HEK293 (cell line): Measurements from ENCODE around the gene SCIMP.
A peak's percentile ranks its signal among the peaks of the same experiment; 100 is the strongest.

ENCODE experiments used
- CTCF ChIA-PET: fragments of 350-600 bp; formaldehyde crosslinking; extraction: SDS; loops from one replicate; lab custom pipeline; 2021; ENCODE audit warnings: antibody characterized with exemption; lab: Yijun Ruan, JAX
- POLR2A ChIA-PET: fragments of 300-600 bp; formaldehyde crosslinking; extraction: SDS; loops from one replicate; lab custom pipeline; 2020; ENCODE audit warnings: antibody characterized with exemption, inconsistent platforms; lab: Yijun Ruan, JAX
- H3K27ac ChIP-seq: fragments of 200-500 bp; sonication (Bioruptor generic); 2 replicates; pipeline ENCODE4 v1.5.1; 2014; ENCODE audit warnings: low read depth, low read length, control low read depth, inconsistent platforms; ENCODE audit errors: extremely low read depth
- H3K36me3 ChIP-seq, 2 experiments: fragments of 200-500 bp in 1 of 2; sonication (Bioruptor generic) in 1 of 2; 1 replicate in 1 of 2; 2 replicates in 1 of 2; pipeline ENCODE4 v1.5.1; 2014 to 2017; ENCODE audit warnings: inconsistent platforms in 2 of 2, low read length in 2 of 2; ENCODE audit not compliant: control insufficient read depth in 2 of 2, insufficient read depth in 1 of 2
- H3K4me1 ChIP-seq: fragments of 200-500 bp; sonication (Bioruptor generic); 2 replicates; pipeline ENCODE4 v1.5.1; 2014; ENCODE audit warnings: mild to moderate bottlenecking, low read length, inconsistent platforms; ENCODE audit not compliant: control insufficient read depth, insufficient read depth
- H3K4me3 ChIP-seq: 2 replicates; pipeline ENCODE4 v1.5.1; 2011; ENCODE audit warnings: low read depth, mild to moderate bottlenecking, control low read depth, low read length, moderate library complexity
- H3K9me3 ChIP-seq: fragments of 200-500 bp; sonication (Bioruptor generic); 2 replicates; pipeline ENCODE4 v1.5.1; 2014; ENCODE audit warnings: low read depth, low read length, inconsistent platforms; ENCODE audit not compliant: control insufficient read depth, insufficient read depth
- CTCF ChIP-seq: fragments of 450-650 bp; formaldehyde crosslinking; IDR thresholded peaks from 2 replicates; pipeline ENCODE4 v1.5.1; 2016; ENCODE audit warnings: missing biosample characterization, missing genetic modification characterization
- EGR2 ChIP-seq: fragments of 450-650 bp; formaldehyde crosslinking; IDR thresholded peaks from 2 replicates; pipeline ENCODE4 v1.5.1; 2016; ENCODE audit warnings: low read depth, missing biosample characterization, missing genetic modification characterization
- PRDM2 ChIP-seq: fragments of 450-650 bp; formaldehyde crosslinking; IDR thresholded peaks from 2 replicates; pipeline ENCODE4 v1.5.1; 2016; ENCODE audit warnings: missing biosample characterization, missing genetic modification characterization, borderline replicate concordance
- PRDM4 ChIP-seq: fragments of 450-650 bp; formaldehyde crosslinking; IDR thresholded peaks from 2 replicates; pipeline ENCODE4 v1.5.1; 2017; ENCODE audit warnings: missing biosample characterization, missing genetic modification characterization
- ZBTB17 ChIP-seq: fragments of 450-650 bp; formaldehyde crosslinking; IDR thresholded peaks from 2 replicates; pipeline ENCODE4 v1.5.1; 2016; ENCODE audit warnings: missing biosample characterization, missing genetic modification characterization
- ZFP37 ChIP-seq: fragments of 450-650 bp; formaldehyde crosslinking; IDR thresholded peaks from 2 replicates; pipeline ENCODE4 v1.5.1; 2016; ENCODE audit warnings: missing biosample characterization, missing genetic modification characterization
- ZNF2 ChIP-seq: fragments of 450-650 bp; formaldehyde crosslinking; IDR thresholded peaks from 2 replicates; pipeline ENCODE4 v1.5.1; 2016; ENCODE audit warnings: missing biosample characterization, missing genetic modification characterization
- ZNF366 ChIP-seq: fragments of 450-650 bp; formaldehyde crosslinking; conservative IDR thresholded peaks from 2 replicates; pipeline ENCODE4 v1.5.1; 2016; ENCODE audit warnings: missing biosample characterization, missing genetic modification characterization
- ZNF529 ChIP-seq: fragments of 450-650 bp; formaldehyde crosslinking; IDR thresholded peaks from 2 replicates; pipeline ENCODE4 v1.5.1; 2017; ENCODE audit warnings: missing genetic modification characterization, missing biosample characterization; ENCODE audit not compliant: insufficient replicate concordance
- ZNF548 ChIP-seq: fragments of 450-650 bp; formaldehyde crosslinking; IDR thresholded peaks from 2 replicates; pipeline ENCODE4 v1.5.1; 2016; ENCODE audit warnings: missing biosample characterization, missing genetic modification characterization
- ZNF585B ChIP-seq: fragments of 450-650 bp; formaldehyde crosslinking; IDR thresholded peaks from 2 replicates; pipeline ENCODE4 v1.5.1; 2016; ENCODE audit warnings: missing biosample characterization, missing genetic modification characterization
- ZNF596 ChIP-seq: fragments of 450-650 bp; IDR thresholded peaks from 2 replicates; pipeline ENCODE4 v1.5.0; 2018; ENCODE audit warnings: missing biosample characterization, mild to moderate bottlenecking, missing genetic modification characterization, moderate library complexity
- ZNF654 ChIP-seq: fragments of 450-650 bp; formaldehyde crosslinking; IDR thresholded peaks from 2 replicates; pipeline ENCODE4 v1.5.1; 2016; ENCODE audit warnings: low read depth, missing biosample characterization, missing genetic modification characterization
- TF ChIP-seq, protein P1 (sequence below): fragments of 450-650 bp; formaldehyde crosslinking; IDR thresholded peaks from 2 replicates; pipeline ENCODE4 v1.5.1; 2017; ENCODE audit warnings: missing biosample characterization, missing genetic modification characterization
- TF ChIP-seq, protein P2 (sequence below): fragments of 450-650 bp; formaldehyde crosslinking; IDR thresholded peaks from 2 replicates; pipeline ENCODE4 v1.5.1; 2016; ENCODE audit warnings: missing biosample characterization, missing genetic modification characterization

The SCIMP gene

DNA sequence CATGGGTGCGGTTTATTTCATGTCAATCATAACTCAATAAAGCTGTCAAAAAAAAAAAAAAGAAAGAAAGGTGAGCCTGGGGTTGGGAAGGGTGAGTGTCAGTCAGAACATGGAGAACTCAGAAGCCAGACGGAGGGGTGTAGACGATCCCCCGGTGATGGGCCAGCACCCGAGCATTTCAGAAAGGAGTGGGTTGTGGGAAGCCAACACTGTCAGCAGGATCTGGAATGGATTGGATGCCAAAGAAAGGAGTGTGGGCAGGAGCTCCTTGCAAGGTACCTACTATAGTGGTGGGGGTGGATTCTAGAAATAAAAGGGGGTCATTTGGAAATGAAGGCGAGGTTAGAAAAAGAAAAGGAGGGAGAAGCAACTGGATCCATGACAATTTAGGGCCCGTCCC is 19.8 kb upstream of the SCIMP start:
- H3K9me3 ChIP-seq: no peaks in the 10 kb centered on the region
- no peaks in the 10 kb centered on the region for H3K4me1 ChIP-seq
- no peaks in the 10 kb centered on the region for H3K36me3 ChIP-seq
- H3K4me3 ChIP-seq: no peak overlapping the region
- POLR2A ChIA-PET: no interaction called here
- H3K27ac ChIP-seq: no peak overlapping the region
- TF ChIP-seq EGR2: 0 out of 2 replicates have a peak, but pooled peaks have one; percentile 10
- TF ChIP-seq ZNF529 (tag by site-specific recombination): no peak
- CTCF ChIA-PET: interaction anchor here (0.5 to 1.7 kb wide), 4 partner anchors 14 to 287 kb away, joined by 3 to 6 read pairs (median 4); no protein-coding TSS in a partner anchor

DNA sequence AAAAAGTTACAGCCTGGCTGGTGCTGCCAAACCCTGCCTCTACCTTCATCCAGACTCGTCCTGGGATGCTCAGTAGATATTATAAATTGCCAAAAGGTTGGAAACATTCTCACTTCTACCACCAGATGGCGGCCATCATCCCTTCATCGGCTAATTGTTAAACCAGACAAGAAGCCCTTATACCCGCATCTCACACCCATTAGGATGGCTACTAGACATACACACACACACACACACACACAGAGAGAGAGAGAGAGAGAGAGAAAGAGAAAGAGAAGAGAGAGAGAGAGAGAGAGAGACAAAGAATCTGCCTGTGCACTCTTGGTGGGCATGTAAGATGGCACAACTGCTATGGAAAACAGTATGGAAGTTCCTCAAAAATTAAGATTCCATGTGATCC is 15.0 kb upstream of the SCIMP start:
- H3K4me1 ChIP-seq: no peaks in the 10 kb centered on the region
- TF ChIP-seq ZFP37 (no peak), ZNF548 (no peak), ZNF596 (peak; percentile 94), CTCF (tag by site-specific recombination) (peak; percentile 53; the same call in 1 of the 2 replicates), ZNF366 (tag by site-specific recombination) (peak; percentile 49; the same call in 1 of the 2 replicates), ZNF585B (no peak), PRDM4 (no peak), ZBTB17 (0 out of 2 replicates have a peak, but pooled peaks have one; percentile 20), ZNF2 (tag by site-specific recombination) (peak; percentile 60; the same call in 1 of the 2 replicates), ZNF654 (tag by site-specific recombination) (peak; percentile 94), PRDM2 (tag by site-specific recombination) (no peak)
- TF ChIP-seq, protein P1, sequence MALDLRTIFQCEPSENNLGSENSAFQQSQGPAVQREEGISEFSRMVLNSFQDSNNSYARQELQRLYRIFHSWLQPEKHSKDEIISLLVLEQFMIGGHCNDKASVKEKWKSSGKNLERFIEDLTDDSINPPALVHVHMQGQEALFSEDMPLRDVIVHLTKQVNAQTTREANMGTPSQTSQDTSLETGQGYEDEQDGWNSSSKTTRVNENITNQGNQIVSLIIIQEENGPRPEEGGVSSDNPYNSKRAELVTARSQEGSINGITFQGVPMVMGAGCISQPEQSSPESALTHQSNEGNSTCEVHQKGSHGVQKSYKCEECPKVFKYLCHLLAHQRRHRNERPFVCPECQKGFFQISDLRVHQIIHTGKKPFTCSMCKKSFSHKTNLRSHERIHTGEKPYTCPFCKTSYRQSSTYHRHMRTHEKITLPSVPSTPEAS (tag by site-specific recombination): peak; percentile 47; the same call in 1 of the 2 replicates
- TF ChIP-seq, protein P2, sequence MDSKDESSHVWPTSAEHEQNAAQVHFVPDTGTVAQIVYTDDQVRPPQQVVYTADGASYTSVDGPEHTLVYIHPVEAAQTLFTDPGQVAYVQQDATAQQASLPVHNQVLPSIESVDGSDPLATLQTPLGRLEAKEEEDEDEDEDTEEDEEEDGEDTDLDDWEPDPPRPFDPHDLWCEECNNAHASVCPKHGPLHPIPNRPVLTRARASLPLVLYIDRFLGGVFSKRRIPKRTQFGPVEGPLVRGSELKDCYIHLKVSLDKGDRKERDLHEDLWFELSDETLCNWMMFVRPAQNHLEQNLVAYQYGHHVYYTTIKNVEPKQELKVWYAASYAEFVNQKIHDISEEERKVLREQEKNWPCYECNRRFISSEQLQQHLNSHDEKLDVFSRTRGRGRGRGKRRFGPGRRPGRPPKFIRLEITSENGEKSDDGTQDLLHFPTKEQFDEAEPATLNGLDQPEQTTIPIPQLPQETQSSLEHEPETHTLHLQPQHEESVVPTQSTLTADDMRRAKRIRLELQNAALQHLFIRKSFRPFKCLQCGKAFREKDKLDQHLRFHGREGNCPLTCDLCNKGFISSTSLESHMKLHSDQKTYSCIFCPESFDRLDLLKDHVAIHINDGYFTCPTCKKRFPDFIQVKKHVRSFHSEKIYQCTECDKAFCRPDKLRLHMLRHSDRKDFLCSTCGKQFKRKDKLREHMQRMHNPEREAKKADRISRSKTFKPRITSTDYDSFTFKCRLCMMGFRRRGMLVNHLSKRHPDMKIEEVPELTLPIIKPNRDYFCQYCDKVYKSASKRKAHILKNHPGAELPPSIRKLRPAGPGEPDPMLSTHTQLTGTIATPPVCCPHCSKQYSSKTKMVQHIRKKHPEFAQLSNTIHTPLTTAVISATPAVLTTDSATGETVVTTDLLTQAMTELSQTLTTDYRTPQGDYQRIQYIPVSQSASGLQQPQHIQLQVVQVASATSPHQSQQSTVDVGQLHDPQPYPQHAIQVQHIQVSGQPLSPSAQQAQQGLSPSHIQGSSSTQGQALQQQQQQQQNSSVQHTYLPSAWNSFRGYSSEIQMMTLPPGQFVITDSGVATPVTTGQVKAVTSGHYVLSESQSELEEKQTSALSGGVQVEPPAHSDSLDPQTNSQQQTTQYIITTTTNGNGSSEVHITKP (tag by site-specific recombination): peak; percentile 64; the same call in 1 of the 2 replicates
- H3K4me3 ChIP-seq: no peak overlapping the region
- ChIA-PET POLR2A (no interaction called here), CTCF (interaction anchor here (0.6 to 1.9 kb wide), 28 partner anchors 11 to 1942 kb away, joined by 3 to 11 read pairs (median 4); partner anchors contain the start of gene RABEP1)
- H3K36me3 ChIP-seq: no peaks in the 10 kb centered on the region
- H3K27ac ChIP-seq: no peak overlapping the region
- no peaks in the 10 kb centered on the region for H3K9me3 ChIP-seq
